ENCODE measurements around the gene CCNJL.

DNA sequence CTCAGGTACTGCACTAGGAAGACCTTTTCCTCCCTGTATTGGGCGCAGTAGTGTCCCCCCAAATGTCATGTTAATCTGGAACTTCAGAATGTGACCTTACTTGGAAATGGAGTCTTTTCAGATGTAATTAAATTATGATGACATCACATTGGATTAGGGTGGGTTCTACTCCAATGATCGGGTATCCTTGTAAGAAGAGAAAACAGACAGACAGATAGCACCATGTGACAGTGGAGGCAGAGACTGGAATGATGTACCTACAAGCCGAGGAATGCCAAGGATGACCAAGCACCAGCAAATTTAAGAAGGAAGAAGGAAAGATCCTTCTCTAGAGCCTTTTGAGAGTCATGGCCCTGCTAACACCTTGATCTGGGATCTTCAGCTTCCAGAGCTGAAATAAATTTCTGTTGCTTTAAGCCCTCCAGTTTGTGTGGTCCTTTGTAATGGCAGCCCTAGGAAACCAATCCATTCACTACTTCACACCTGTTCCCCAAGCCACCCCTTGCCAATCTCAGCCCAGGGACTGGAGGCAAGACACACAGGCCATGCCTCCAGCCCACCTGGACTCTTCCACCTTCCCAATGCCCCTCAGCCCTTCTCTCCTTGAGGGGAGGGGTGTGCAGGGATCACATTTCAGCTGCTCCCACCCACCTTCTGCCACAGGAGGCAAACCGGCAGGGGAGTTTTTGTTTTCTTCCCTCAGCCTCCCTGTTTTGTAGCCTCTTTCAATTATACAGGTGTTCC, 1.6 kb downstream of the CCNJL start:
- TF ChIP-seq, protein P1, sequence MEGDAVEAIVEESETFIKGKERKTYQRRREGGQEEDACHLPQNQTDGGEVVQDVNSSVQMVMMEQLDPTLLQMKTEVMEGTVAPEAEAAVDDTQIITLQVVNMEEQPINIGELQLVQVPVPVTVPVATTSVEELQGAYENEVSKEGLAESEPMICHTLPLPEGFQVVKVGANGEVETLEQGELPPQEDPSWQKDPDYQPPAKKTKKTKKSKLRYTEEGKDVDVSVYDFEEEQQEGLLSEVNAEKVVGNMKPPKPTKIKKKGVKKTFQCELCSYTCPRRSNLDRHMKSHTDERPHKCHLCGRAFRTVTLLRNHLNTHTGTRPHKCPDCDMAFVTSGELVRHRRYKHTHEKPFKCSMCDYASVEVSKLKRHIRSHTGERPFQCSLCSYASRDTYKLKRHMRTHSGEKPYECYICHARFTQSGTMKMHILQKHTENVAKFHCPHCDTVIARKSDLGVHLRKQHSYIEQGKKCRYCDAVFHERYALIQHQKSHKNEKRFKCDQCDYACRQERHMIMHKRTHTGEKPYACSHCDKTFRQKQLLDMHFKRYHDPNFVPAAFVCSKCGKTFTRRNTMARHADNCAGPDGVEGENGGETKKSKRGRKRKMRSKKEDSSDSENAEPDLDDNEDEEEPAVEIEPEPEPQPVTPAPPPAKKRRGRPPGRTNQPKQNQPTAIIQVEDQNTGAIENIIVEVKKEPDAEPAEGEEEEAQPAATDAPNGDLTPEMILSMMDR (IDR thresholded peaks at IDR 0.05), result no peak
- TF ChIP-seq, protein P2, sequence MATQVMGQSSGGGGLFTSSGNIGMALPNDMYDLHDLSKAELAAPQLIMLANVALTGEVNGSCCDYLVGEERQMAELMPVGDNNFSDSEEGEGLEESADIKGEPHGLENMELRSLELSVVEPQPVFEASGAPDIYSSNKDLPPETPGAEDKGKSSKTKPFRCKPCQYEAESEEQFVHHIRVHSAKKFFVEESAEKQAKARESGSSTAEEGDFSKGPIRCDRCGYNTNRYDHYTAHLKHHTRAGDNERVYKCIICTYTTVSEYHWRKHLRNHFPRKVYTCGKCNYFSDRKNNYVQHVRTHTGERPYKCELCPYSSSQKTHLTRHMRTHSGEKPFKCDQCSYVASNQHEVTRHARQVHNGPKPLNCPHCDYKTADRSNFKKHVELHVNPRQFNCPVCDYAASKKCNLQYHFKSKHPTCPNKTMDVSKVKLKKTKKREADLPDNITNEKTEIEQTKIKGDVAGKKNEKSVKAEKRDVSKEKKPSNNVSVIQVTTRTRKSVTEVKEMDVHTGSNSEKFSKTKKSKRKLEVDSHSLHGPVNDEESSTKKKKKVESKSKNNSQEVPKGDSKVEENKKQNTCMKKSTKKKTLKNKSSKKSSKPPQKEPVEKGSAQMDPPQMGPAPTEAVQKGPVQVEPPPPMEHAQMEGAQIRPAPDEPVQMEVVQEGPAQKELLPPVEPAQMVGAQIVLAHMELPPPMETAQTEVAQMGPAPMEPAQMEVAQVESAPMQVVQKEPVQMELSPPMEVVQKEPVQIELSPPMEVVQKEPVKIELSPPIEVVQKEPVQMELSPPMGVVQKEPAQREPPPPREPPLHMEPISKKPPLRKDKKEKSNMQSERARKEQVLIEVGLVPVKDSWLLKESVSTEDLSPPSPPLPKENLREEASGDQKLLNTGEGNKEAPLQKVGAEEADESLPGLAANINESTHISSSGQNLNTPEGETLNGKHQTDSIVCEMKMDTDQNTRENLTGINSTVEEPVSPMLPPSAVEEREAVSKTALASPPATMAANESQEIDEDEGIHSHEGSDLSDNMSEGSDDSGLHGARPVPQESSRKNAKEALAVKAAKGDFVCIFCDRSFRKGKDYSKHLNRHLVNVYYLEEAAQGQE (IDR thresholded peaks at IDR 0.05), result no peak
- TF ChIP-seq, protein P3, sequence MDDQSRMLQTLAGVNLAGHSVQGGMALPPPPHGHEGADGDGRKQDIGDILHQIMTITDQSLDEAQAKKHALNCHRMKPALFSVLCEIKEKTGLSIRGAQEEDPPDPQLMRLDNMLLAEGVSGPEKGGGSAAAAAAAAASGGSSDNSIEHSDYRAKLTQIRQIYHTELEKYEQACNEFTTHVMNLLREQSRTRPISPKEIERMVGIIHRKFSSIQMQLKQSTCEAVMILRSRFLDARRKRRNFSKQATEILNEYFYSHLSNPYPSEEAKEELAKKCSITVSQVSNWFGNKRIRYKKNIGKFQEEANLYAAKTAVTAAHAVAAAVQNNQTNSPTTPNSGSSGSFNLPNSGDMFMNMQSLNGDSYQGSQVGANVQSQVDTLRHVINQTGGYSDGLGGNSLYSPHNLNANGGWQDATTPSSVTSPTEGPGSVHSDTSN (IDR thresholded peaks at IDR 0.05), result no peak
- TF ChIP-seq JUN (IDR thresholded peaks at IDR 0.05), result no peak
- TF ChIP-seq RNF2 (IDR thresholded peaks at IDR 0.05; ENCODE audit: borderline replicate concordance, low read depth), result no peak
- TF ChIP-seq, protein P4, sequence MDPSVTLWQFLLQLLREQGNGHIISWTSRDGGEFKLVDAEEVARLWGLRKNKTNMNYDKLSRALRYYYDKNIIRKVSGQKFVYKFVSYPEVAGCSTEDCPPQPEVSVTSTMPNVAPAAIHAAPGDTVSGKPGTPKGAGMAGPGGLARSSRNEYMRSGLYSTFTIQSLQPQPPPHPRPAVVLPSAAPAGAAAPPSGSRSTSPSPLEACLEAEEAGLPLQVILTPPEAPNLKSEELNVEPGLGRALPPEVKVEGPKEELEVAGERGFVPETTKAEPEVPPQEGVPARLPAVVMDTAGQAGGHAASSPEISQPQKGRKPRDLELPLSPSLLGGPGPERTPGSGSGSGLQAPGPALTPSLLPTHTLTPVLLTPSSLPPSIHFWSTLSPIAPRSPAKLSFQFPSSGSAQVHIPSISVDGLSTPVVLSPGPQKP (IDR thresholded peaks at IDR 0.05; ENCODE audit: low read depth, low read length), result no peak
- no peak for TF ChIP-seq POLR2A (IDR thresholded peaks at IDR 0.05; ENCODE audit: low read length)
- TF ChIP-seq CEBPB (IDR thresholded peaks at IDR 0.05), result no peak
- TF ChIP-seq PHF8 (IDR thresholded peaks at IDR 0.05; ENCODE audit: borderline replicate concordance, low read depth), result no peak
- no peak for TF ChIP-seq CHD2 (IDR thresholded peaks at IDR 0.05; ENCODE audit: low read length, partially characterized antibody)
- TF ChIP-seq, protein P5, sequence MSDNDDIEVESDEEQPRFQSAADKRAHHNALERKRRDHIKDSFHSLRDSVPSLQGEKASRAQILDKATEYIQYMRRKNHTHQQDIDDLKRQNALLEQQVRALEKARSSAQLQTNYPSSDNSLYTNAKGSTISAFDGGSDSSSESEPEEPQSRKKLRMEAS (IDR thresholded peaks at IDR 0.05), result no peak
- no peak for TF ChIP-seq ZFP36 (IDR thresholded peaks at IDR 0.05; ENCODE audit: borderline replicate concordance, partially characterized antibody)
- no peak for TF ChIP-seq EP300 (IDR thresholded peaks at IDR 0.05)
- TF ChIP-seq ZSCAN20 (CRISPR knock-in tag; IDR thresholded peaks at IDR 0.05), result no peak

All from A549 (cell line).